HepG2 (cell line): Measurements from ENCODE around the gene LEF1. TPM values are rescaled to one million over a fixed set of nuclear protein-coding genes. Genes with fewer than 3 reads are reported as not detected.

ENCODE experiments used
- ATAC-seq: fragments of 200-7000 bp; cut with Tn5 transposase; 3 replicates; pipeline ENCODE4 v1.9.1; 2020; ENCODE audit warnings: mild to moderate bottlenecking, moderate library complexity
- BruUV-seq: library from RNA; stranded (reverse); fragments of 400-500 nt; replicated peaks from 2 replicates; lab custom pipeline; 2021; lab: Mats Ljungman, UMichigan
- CTCF ChIA-PET: fragments of 300-600 bp; formaldehyde crosslinking; extraction: SDS; loops from one replicate; lab custom pipeline; 2021; ENCODE audit warnings: low total read pairs, inconsistent platforms, low intra/inter-chr PET ratio; lab: Yijun Ruan, JAX
- POLR2A ChIA-PET: fragments of 350-600 bp; sonication (Branson Sonifier 250); formaldehyde crosslinking; loops from one replicate; lab custom pipeline; 2020; ENCODE audit warnings: antibody characterized with exemption, inconsistent platforms; lab: Yijun Ruan, JAX
- DNase-seq: peaks from one replicate; pipeline ENCODE4 v3.0.0-alpha.2; 2015; ENCODE audit warnings: low spot score
- FAIRE-seq: peaks from 3 replicates; lab custom pipeline; 2011; peaks lifted over from hg19 to GRCh38; lab: Jason Lieb, UNC
- H2AFZ ChIP-seq: one replicate; pipeline ENCODE4 v1.6.1; 2011; ENCODE audit warnings: low read length, inconsistent platforms
- H3K27ac ChIP-seq: fragments of 300-600 bp; 3 replicates; pipeline ENCODE4 v1.8.0; 2011; ENCODE audit warnings: mixed run types, mild to moderate bottlenecking, mixed read lengths, low read length, inconsistent platforms; ENCODE audit not compliant: insufficient read depth; ENCODE audit errors: extremely low read length
- H3K27me3 ChIP-seq, 2 experiments: fragments of 200-600 bp in 1 of 2; 2 replicates in 1 of 2; 3 replicates in 1 of 2; pipeline versions ENCODE4 v1.6.0 to v1.8.0; 2011; ENCODE audit warnings: low read length in 2 of 2, mild to moderate bottlenecking in 2 of 2, moderate library complexity in 2 of 2, inconsistent platforms in 1 of 2; ENCODE audit not compliant: insufficient read depth in 2 of 2, control insufficient read depth in 1 of 2
- H3K36me3 ChIP-seq, 2 experiments: fragments of 200-600 bp in 1 of 2; replicated peaks in 1 of 2; 2 replicates in 1 of 2; 3 replicates in 1 of 2; pipeline versions ENCODE4 v1.5.1 to v1.8.0; 2011; ENCODE audit warnings: low read length in 2 of 2, inconsistent platforms in 1 of 2; ENCODE audit not compliant: insufficient read depth in 2 of 2, control insufficient read depth in 1 of 2
- H3K4me1 ChIP-seq: 2 replicates; pipeline ENCODE4 v1.5.1; 2012; ENCODE audit warnings: low read length, inconsistent platforms; ENCODE audit not compliant: insufficient read depth
- H3K4me2 ChIP-seq: 2 replicates; pipeline ENCODE4 v1.6.0; 2011; ENCODE audit warnings: low read depth, low read length, inconsistent platforms
- H3K4me3 ChIP-seq, 3 experiments: fragments of 200-600 bp in 1 of 3; sonication (generic), shearing (Covaris generic) in 1 of 3; replicated peaks in 1 of 3; 2 replicates each; pipeline ENCODE4 v1.5.1; 2011 to 2016; ENCODE audit warnings: low read length in 3 of 3, inconsistent platforms in 2 of 3, low read depth in 2 of 3, mild to moderate bottlenecking in 2 of 3, control low read depth in 1 of 3, mixed read lengths in 1 of 3; ENCODE audit not compliant: insufficient read depth in 1 of 3
- H3K79me2 ChIP-seq: one replicate; pipeline ENCODE4 v1.6.1; 2011; ENCODE audit warnings: low read length, inconsistent platforms; ENCODE audit not compliant: insufficient read depth
- H3K9ac ChIP-seq: 2 replicates; pipeline ENCODE4 v1.6.0; 2011; ENCODE audit warnings: mild to moderate bottlenecking, low read depth, low read length, inconsistent platforms; ENCODE audit not compliant: insufficient read depth
- H3K9me3 ChIP-seq: 2 replicates; pipeline ENCODE4 v1.5.1; 2012; ENCODE audit warnings: mild to moderate bottlenecking, low read length
- H4K20me1 ChIP-seq: 2 replicates; pipeline ENCODE4 v1.6.0; 2011; ENCODE audit warnings: inconsistent platforms, mild to moderate bottlenecking, low read length, moderate library complexity; ENCODE audit not compliant: insufficient read depth
- MAFK ChIP-seq, 2 experiments: IDR thresholded peaks in 1 of 2; conservative IDR thresholded peaks in 1 of 2; 2 replicates each; pipeline ENCODE4 v1.6.1; 2011; ENCODE audit warnings: improper control_type of control experiment in 2 of 2, low read length in 2 of 2
- SNAPC4 ChIP-seq: sonication (generic); formaldehyde crosslinking; IDR thresholded peaks from 2 replicates; pipeline ENCODE4 v1.4.0; 2020; ENCODE audit warnings: mild to moderate bottlenecking, missing genetic modification reagents
- WGBS: methylation state at CpG from one replicate; pipeline ENCODE4 v1.1.6; 2017; ENCODE audit warnings: low lambda C conversion rate; 5-methylcytosine and 5-hydroxymethylcytosine counted together
- in situ Hi-C: cut with HindIII; loops from 2 replicates; pipeline ENCODE4 v1.10.0; 2017; ENCODE audit warnings: low pct_unique_long_range_greater_than_20kb; ENCODE audit not compliant: extremely low pct_ligation_motif_present
- intact Hi-C: fragments of 100-400 bp; cut with micrococcal nuclease; formaldehyde crosslinking; loops from one replicate; pipeline ENCODE4 v1.10.0; 2022; ENCODE audit not compliant: unreplicated experiment
- polyA plus RNA-seq, 8 experiments: library from polyadenylated mRNA; depleted of rRNA in 3 of 8; stranded (reverse) in 7 of 8; unstranded in 1 of 8; fragments of >200 nt; fragmentation: Illumina TruSeq in 4 of 8; extraction: Trizol in 4 of 8; gene quantifications; 2 replicates each; pipeline versions ENCODE4 v1.2.1 to v1.2.3, GENCODE V29; 2011 to 2016; ENCODE audit warnings: low read depth in 4 of 8, missing spikeins in 1 of 8, mixed read lengths in 1 of 8; ENCODE audit not compliant: insufficient read depth in 1 of 8
- total RNA-seq, 5 experiments: library from RNA; depleted of rRNA; stranded (reverse); fragments of >200 nt; fragmentation: Illumina TruSeq; extraction: Trizol; gene quantifications; 2 replicates each; pipeline ENCODE4 v1.2.3, GENCODE V29; 2016; ENCODE audit warnings: low read depth in 1 of 5
- TF ChIP-seq, protein P1 (sequence below): sonication (generic); formaldehyde crosslinking; IDR thresholded peaks from 2 replicates; pipeline ENCODE4 v1.8.0; 2022; ENCODE audit warnings: missing genetic modification reagents, mild to moderate bottlenecking, inconsistent platforms, borderline replicate concordance

Gene LEF1
- total and polyA plus RNA-seq, 2 of the 13 experiments (the other 11 are each of a cell fraction or from before 2014, with no cell fraction given), result 0.22 to 0.29 TPM

GRCh38 chr4:108199881-108200280, 31.1 kb upstream of the LEF1 start:
- 0% methylated on average over 1 of the region's 1 CpG for WGBS
- in situ Hi-C loops, result no loop called here

More at GRCh38 chr4:108199881-108200280, 31.1 kb upstream of the LEF1 start:
- H3K4me3 ChIP-seq, result no peak overlapping the region
- H3K9me3 ChIP-seq, result no peaks in the 10 kb centered on the region
- H3K36me3 ChIP-seq, result no peaks in the 10 kb centered on the region
- no peaks in the 10 kb centered on the region for H3K4me1 ChIP-seq
- no peak overlapping the region for H3K27ac ChIP-seq
- intact Hi-C loops, result no loop called here
- no peak overlapping the region for H3K9ac ChIP-seq
- no peaks in the 10 kb centered on the region for H4K20me1 ChIP-seq
- no peak for ATAC-seq
- BruUV-seq, result no TSS peak
- DNase-seq, result no peak
- TF ChIP-seq MAFK (conservative IDR thresholded peaks at IDR 0.05 in 1 of 2, IDR thresholded peaks at IDR 0.05 in 1 of 2; ENCODE audit: low read length in 2 of 2) (peak; percentile 15 to 53; a peak in 2 of 4 replicates), SNAPC4 (CRISPR knock-in tag) (no peak)
- TF ChIP-seq, protein P1, sequence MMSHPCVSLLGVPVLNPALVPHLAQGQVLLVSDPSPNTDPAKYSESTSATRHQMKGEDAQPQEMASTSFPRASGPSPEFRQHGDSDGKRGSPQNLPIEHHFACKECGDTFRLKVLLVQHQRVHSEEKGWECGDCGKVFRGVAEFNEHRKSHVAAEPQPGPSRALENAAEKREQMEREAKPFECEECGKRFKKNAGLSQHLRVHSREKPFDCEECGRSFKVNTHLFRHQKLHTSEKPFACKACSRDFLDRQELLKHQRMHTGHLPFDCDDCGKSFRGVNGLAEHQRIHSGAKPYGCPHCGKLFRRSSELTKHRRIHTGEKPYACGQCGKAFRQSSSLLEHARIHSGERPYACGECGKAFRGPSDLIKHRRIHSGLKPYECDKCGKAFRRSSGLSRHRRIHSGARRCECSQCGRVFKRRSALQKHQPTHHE, result no peak
- H2AFZ ChIP-seq, result no peak overlapping the region
- H3K79me2 ChIP-seq, result no peaks in the 10 kb centered on the region
- H3K27me3 ChIP-seq, result no peaks in the 10 kb centered on the region
- ChIA-PET POLR2A (no interaction called here), CTCF (no interaction called here)
- FAIRE-seq, result no peak
- H3K4me2 ChIP-seq, result no peak overlapping the region
